DLD1 (cell line): Measurements from ENCODE around the gene EGLN3.
"Not testable (repeated sequence)": the region's sequence is repeated elsewhere in the genome, so short reads cannot be mapped to it uniquely, and the experiment has no call there.

Source experiments
- in situ Hi-C: cut with HindIII; loops from 2 replicates; pipeline ENCODE4 v1.10.0; 2017; ENCODE audit warnings: low sequenced_read_pairs

Gene EGLN3

DNA sequence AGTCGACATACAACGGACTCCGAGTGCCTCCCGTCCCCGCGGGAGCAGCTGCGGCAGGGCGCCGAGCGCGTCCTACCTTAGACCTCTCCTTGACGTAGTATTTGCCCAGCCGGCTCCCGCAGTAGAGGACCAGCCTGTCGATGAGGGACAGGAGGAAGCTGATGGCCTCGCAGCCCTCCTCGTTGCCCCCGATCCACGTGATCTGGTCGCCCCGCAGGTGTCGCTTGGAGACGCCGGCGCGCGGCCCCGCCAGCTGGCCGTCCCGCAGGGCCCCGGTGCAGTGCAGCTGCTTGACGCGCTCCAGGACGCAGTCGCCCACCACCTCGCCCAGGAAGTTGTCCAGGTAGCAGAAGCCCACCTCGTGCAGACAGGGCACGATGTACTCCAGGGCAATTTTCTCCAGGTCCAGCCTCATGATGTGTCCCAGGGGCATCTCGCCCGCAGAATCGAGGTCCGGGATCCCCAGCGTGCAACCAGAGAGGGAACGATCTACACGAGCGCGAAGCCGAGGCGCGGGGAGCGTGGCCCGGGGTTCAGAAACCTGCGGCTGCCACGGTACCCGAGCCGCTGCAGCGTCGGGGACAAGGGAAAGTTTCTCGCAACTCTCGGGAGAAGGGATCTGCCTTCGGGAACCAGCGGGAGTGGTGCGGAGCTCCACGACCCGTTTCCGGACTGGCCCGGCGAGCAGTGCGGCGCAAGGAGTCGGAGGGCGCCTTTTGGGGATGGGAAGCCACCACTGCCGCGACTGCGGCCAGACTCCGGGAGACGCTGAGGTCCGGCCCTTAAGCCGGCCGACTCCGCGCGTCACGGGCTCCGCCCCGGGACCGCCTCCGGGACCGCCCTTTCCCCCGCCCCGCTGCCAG, at the start of gene EGLN3:
TSS of gene EGLN3 (minus strand) at position 755 of the 863 bp plus-strand sequence. CDS start at position 433, 322 bp downstream.
- in situ Hi-C loops: no loop called here

DNA sequence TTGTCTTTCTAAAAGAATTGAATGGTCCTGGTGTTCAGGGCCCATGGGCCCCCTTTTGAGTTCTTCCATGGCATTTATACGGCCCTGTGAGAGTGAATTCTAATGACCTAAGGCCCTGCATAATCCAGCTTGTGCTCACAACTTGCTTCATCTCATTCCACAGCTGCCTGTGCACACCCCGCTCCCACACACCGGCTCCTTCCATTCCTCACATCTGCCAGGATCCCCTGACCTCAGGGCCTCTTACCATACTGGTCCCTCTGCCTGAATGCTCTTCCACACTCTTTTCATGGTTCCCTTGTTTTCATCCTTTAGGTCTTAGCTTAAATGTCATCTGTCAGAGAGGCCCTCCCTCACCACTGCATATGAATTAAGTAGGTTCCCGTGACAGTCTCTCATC, 49.5 kb upstream of the EGLN3 start:
- in situ Hi-C loops: no loop called here

DNA sequence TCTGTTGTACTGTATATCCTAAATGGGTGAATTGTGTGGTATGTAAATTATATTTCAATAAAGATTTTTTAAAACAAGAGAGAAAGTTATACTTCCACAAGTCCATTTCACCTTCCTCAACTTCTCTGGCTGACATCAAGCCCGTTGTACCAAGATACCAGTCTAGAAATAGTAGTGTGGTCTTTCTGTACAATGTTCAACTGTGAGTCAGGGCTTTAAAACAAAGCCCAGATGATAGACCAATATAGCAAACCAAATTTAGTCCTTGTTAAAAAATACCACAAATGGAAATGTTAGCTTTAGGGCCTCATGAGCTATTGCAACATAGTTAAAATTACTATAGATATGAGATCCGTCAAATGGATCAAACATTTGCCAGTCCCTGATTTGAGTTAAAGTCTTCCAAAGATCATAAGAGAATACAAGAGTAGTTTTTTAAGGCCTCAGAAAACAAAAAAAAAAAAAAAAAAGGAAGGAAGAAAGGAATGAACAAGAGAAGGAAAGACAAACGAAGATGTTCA, 49.0 kb upstream of the EGLN3 start:
- in situ Hi-C loops: no loop called here

DNA sequence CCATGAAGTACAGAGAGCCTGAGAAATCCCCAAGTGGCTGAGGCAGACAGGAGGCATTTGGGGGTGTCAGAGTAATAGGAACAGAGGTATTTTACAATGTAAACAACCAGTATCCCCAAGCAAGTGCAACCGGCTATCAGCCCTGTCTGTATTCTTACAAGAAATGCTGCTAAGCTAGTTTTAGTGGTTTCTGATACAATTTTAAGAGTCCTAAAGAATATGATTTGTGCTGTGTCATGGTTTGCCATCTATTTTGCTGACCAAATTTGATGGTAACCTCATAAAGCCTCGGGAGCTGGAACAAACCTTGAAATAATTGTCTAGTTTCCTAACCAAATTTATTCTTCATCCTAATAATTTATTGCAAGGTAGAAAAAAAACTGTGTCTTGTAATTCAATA, 46.7 kb upstream of the EGLN3 start:
- in situ Hi-C loops: no loop called here

DNA sequence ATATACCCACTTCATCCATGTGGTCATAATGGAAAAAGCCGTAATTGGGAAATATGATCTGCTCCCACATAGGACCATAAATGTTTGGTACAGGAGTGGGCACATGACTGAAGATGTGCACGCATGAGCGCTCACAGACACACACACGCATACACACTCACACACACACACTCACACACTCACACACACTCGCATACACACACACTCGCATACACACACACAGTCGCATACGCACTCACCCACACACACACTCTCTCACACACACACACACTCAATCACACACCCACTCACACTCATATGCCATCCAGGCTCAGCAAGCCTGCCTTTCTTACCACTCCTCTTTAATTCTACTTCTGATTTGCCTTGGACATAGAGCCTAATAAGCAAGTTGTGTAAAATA, 45.6 kb upstream of the EGLN3 start:
- in situ Hi-C loops: no loop called here

DNA sequence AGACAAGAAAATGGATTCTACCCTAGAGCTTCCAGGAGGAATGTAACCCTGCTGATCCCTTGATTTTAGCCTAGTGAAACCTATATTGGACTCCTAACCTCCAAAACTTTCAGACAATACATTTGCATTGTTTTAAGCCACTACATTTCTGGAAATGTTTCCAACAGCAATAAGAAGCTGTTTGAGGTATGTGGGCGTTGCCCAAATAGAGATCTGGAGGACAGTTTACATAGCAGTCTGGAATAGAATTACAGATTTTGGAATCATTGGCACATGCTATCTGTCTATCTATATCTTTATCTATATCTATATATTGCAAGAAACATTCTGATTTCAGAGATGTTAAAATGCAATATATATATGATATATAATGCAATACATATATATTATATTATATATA, 42.4 kb upstream of the EGLN3 start:
- in situ Hi-C loops: no loop called here

DNA sequence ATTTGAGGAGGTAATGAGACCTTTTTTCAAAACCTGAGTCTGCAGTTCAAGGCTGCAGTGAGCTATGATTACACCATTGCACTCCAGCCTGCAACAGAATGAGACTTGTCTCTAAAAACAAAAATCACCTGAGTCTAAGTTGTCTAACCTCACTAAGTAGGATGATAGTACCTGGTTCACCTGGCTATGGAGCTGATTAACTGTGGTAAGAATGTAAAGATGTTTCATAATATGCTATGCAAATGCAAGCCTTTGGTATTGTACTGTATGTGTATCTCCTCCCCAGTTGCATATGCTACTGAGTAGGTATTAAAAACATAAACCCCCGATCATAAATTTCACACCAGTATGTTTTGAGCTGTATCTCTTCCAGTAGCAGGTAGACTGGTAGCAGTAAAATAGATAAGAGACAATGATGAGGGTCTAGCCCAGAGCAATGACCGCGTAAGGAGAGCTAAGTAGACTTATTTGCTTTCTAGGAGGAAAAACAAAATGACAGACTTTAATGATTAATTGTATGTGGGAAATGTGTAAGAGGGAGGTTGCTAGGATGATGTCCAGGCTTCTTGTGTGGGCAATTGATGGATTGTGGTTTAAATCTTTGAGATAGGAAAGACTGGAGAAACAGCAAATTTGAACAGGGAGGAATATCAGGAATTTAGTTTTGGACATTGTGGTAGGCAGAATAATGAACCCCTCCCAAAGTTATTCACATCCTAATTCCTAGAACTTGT, 41.6 kb upstream of the EGLN3 start:
- in situ Hi-C loops: no loop called here

DNA sequence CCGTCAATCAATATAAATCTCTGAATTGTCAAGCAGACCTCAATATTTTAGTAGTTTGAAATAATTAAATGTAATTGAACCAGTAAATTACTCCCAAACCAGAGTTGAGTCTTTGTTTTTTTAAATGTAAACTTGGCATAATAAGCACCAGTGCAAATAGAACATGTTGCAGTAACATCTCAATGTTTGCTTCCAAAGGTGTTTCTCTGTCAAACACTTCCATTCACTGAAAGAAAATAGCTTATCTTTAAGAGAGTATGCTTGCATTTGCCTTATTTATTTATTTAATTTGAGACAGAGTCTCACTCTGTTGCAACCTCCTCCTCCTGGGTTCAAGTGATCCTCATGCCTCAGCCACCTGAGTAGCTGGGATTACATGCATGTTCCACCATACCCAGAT, 39.9 kb upstream of the EGLN3 start:
- in situ Hi-C loops: no loop called here

DNA sequence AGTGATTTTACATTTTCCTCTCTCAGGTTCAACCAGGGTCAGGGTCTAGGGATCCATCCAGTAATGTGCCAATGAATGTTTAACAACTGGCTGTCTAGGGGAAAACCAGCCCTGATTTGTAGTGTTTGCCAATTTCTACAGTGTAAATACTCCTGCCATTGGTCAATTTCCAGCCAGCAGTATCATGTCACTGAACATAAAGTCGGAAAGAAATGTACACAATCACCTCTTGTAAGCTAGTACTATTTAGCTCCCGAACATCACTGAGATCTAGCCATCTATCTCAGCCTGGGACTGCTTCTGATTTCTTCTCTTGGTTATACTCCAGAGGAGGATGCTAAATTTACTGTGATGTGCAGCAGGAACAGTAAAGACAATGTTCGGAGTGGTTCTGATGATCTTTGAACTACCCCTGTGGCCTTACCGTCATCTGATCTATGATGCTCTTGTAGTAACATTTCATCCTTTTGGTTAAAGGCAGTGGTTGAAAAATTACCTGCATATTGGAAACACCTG, 36.7 kb upstream of the EGLN3 start:
- in situ Hi-C loops: no loop called here

DNA sequence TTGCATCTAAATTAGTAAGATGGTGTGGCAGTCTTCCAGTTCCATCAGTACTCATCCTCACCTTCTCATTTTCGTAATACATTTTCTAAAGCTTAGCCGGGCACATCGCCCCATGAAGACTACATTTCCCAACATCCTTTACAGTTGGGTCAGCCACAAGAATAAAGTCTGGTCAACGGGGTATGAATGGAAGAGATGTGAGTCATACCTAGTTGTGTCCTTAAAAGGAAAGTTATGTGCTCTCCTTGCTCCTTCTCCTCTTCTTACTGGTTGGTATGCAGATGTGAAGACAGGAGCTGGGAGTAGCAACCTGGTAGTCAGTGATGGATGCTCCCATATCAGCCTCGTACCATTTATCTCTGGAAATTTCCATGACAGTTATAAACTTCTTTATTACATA, 35.9 kb upstream of the EGLN3 start:
- in situ Hi-C loops: no loop called here

DNA sequence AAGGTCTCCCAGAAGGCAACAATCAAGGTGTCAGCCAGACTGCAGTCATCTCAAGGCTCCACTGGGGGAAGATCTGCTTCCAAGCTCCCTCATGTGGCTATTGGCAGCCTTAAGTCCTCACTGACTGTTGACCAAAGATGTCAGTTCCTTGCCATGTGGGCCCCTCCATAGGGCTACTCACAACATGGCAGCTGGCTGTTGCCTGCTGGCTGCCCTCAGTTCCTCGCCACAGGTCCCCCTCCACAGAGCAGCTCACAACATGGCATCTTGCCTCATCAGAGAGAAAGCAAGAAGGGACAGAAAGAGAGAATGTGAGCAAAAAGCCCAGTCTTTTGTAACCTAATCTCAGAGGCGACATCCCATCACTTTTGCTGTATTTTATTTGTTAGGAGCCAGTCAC, 34.4 kb upstream of the EGLN3 start:
- in situ Hi-C loops: no loop called here

DNA sequence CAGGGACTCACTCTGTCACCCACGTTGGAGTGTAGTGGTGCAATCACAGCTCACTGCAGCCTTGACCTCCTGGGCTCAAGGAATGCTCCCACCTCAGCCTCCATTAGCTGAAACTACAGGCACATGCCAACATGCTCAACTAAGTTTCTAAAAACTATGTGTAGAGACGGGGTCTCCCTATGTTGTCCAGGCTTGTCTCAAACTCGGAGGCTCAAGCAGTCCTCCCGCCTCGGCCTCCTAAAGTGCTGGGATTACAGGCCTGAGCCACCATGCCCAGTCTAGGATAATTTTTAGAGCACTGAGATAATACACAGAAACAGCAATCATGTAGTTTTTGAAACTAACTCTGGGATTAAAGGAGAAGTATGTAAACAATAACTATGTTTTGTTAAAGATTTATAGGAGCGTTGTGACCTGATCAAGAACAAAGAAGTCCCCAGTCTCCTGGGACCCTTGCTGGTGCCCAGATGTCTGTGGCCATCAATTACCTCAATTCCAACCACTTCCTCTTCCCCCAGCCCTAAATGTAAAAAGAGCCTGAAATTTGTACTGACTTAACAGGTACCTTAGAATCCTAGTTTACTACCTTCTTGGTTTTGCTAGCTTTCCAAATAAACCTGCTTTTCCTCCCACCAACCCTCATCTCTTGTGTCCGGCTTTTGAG, 28.9 kb upstream of the EGLN3 start:
- in situ Hi-C loops: no loop called here

DNA sequence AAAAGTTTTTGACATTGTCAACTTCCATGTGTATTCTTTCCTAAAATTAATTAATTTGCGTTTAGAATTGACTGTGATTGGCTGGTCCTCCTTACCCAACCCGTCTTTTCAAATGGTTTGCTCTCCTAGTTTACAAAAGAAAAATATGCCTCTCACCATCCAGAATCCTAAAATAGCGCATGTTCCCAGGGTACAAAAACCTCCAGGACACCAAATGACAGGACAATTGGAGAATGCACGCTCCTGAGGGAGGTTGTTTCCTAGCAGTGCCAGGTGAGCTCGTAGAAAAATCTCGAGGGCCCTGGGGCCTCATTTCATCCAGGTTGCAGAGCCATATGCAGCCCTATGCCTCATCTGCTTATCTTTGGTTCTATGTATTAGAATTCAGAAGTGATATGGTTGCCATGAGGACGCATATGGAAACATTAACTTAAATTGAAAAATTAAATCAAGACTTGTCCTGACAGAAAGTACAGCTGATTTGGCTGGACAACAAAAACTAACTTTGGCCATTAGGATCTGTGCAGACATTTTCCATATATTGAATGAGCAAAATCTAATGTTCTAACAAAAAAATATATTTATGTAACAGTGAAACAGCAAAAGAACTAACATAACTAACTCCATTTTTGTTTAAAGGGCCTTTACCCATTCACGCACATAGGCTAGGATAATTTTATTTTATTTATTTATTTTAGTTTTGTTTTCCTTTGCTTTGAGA, 28.2 kb upstream of the EGLN3 start:
- in situ Hi-C loops: no loop called here

DNA sequence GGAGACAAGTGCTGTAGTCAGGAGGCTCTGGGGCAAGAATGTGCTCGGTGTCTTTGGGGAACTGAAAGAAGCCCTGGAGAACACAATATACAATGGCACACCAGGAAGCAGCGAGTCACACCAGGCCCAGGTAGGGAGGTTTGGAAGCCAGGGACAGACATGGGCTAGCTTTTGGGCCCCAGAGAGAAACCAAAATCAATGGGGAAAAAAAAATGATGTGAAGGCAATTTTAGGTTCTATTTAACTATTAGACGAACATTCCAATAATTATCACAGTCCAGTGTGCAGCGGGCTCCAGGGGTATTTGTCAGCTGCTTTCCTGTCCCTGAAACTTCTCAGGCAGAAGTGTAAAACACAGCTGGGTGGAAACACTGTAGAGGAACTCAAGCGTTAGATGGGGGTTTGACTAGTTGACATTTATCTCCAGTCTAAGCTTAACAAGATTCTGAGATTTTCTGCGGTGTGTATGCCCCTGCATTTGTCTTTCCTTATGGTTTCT, 21.8 kb upstream of the EGLN3 start:
- in situ Hi-C loops: no loop called here

DNA sequence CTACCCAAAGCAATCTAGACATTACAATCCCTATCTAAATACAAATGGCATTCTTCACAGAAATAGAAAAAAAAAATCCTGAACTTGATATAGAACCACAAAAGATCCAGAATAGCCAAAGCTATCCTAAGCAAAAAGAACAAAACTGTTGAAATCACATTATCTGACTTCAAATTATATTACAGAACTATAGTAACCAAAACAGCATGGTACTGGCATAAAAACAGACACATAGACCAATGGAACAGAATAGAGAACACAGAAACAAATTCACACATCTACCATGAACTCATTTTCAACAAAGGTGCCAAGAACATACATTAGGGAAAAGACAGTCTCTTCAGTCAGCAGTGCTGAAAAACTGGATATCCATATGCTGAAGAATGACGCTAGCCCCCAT, 19.0 kb upstream of the EGLN3 start:
- in situ Hi-C loops: not testable (repeated sequence)

DNA sequence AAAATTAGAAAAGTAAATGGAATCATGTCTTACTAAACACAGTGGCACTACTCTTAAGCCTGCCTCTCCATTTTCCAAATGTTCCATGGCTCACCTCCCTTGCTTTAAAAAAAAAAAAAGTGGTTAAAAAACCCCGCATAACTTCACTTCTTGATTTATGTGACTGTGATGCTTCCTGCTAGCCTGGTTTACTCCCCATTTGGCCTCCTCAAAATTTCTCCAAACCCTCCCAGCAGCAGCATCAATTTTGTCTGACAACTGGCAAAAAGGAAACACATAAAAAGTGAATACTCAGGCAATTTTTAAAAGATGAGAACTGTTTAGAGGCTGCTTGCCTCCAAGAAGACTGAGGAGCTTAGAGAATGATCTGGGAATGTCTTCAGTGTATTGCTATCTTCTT, 17.8 kb upstream of the EGLN3 start:
- in situ Hi-C loops: no loop called here

DNA sequence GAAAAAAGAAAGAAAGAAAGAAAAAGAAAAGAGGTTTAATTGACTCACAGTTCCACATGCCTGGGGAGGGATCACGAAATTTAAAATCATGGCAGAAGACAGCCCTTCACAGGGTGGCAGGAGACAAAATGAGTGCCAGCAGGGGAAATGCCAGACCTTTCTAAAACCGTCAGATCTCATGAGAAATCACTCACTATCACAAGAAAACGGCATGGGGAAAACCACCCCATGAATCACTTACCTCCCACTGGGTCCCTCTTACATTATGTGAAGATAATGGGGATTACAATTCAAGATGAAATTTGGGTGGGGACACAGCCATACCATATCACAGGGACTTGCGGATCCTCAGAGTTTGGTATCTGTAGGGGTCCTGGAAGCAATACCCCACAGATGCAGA, 16.3 kb upstream of the EGLN3 start:
- in situ Hi-C loops: no loop called here

DNA sequence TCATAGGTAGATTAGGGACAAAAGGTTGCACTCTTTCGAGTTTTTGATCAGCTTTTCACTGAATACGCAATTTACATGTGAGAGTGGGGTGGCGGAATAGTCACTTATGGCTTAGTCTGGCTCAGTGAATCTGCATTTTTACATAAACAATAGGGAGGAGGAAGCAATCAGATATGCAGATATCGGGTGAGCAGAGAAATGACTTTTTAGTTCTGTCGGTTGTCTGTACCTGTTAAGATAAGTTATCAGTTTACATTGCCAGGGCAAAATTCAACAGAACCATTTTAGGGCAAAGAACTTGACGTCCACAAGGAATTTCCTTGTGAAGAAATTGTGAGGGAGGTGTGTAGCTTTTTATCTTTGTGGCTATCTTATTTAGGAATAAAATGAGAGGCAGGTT, 15.4 kb upstream of the EGLN3 start:
- in situ Hi-C loops: no loop called here

DNA sequence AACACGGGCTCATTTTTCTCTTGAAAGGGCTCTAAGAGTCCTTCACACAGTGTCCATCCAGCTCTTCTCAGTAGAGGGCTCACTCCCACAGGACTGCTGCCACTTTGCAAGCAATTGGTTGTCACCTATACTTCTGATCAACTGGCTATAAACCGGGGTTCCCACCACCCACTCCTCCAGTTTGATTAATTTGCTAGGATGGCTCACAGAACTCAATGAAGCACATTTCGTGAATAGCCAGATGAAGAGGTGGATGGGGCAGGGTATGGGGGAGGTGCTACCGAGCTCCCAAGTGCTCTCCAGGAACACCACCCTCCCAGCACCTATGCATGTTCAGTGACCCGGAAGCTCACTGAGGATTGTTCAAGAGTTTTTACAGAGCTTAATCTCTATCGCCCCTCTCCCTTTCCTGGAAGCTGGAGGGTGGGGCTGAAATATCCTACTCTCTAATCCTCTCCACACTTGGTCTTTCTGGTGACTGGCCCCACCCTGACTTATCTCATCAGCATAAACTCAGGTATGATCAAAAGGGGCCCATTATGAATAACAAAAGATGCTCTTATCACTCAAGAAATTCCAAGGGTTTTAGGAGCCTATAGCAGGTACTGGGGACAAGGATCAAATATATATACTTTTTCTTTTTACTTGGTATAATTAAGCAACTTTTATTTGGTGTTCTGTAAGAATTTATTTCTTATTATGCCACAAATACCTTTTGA, 13.9 kb upstream of the EGLN3 start:
- in situ Hi-C loops: no loop called here

DNA sequence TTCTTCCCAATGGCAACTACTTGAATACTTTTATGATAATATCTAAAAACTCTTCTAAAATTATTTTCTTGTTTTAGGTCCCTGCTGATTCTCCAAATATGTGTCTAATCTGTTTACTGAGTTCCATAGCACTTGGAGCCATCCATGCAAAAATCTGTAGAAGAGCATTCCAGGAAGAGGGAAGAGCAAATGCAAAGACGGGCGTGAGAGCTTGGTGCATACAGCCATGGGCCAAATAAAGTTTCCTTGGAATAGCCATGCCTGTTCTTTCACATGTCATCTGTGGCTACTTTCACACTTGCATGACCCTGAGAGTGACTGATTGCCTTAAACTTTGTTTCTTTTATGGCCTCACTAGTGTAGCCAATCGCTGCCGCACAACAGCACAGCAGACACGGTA, 13.0 kb upstream of the EGLN3 start:
- in situ Hi-C loops: no loop called here
